CD4-positive, alpha-beta memory T cell (primary cell): Measurements from ENCODE around the gene MAP3K19. TPM values are rescaled to one million over a fixed set of nuclear protein-coding genes. Genes with fewer than 3 reads are reported as not detected.
"Not testable (repeated sequence)": the region's sequence is repeated elsewhere in the genome, so short reads cannot be mapped to it uniquely, and the experiment has no call there.

Source experiments
- CTCF ChIA-PET: fragments of 350-600 bp; sonication (Branson Sonifier 250); formaldehyde crosslinking; loops from one replicate; lab custom pipeline; 2021; ENCODE audit warnings: inconsistent platforms; ENCODE audit not compliant: partially characterized antibody; lab: Charles Lee
- POLR2A ChIA-PET: fragments of 350-600 bp; sonication (Branson Sonifier 250); formaldehyde crosslinking; loops from one replicate; lab custom pipeline; 2021; ENCODE audit not compliant: partially characterized antibody; lab: Charles Lee
- DNase-seq, 5 donors: peaks; one replicate each; pipeline versions ENCODE4 v3.0.0 to v3.0.0-alpha.2; 2020 to 2022; ENCODE audit warnings: mixed read lengths in 1 of 5
- H3K27ac ChIP-seq: one replicate; pipeline ENCODE4 v1.7.0; 2013; ENCODE audit warnings: low read depth, low read length
- H3K27me3 ChIP-seq: 2 replicates; pipeline ENCODE4 v1.7.0; 2013; ENCODE audit warnings: mild to moderate bottlenecking, low read length, moderate library complexity; ENCODE audit not compliant: insufficient read depth
- H3K36me3 ChIP-seq: 2 replicates; pipeline ENCODE4 v1.7.0; 2013; ENCODE audit warnings: mild to moderate bottlenecking, low read length, moderate library complexity; ENCODE audit not compliant: insufficient read depth
- H3K4me1 ChIP-seq: 2 replicates; pipeline ENCODE4 v1.7.0; 2013; ENCODE audit warnings: mild to moderate bottlenecking, low read length, moderate library complexity; ENCODE audit not compliant: insufficient read depth
- H3K4me3 ChIP-seq, 2 donors: one replicate each; pipeline ENCODE4 v1.7.0; 2013; ENCODE audit warnings: low read length in 2 of 2, mild to moderate bottlenecking in 1 of 2
- H3K9me3 ChIP-seq, 2 donors: one replicate each; pipeline ENCODE4 v1.7.0; 2013; ENCODE audit warnings: low read length in 2 of 2, control low read depth in 1 of 2; ENCODE audit not compliant: control insufficient read depth in 1 of 2
- H3K27ac Mint-ChIP-seq, 7 donors: one replicate each; pipeline ENCODE4 v1.8.0; 2020 to 2021; ENCODE audit warnings: mixed read lengths in 7 of 7, mild to moderate bottlenecking in 6 of 7, inconsistent platforms in 3 of 7, moderate library complexity in 3 of 7
- H3K27me3 Mint-ChIP-seq, 2 donors: one replicate each; pipeline ENCODE4 v1.8.0; 2020 to 2021; ENCODE audit warnings: mixed read lengths in 2 of 2
- H3K36me3 Mint-ChIP-seq, 2 donors: one replicate each; pipeline ENCODE4 v1.8.0; 2020 to 2021; ENCODE audit warnings: mixed read lengths in 2 of 2, inconsistent platforms in 1 of 2, mild to moderate bottlenecking in 1 of 2
- H3K4me1 Mint-ChIP-seq, 4 donors: one replicate each; pipeline ENCODE4 v1.8.0; 2020 to 2021; ENCODE audit warnings: mixed read lengths in 4 of 4, mild to moderate bottlenecking in 1 of 4
- H3K4me3 Mint-ChIP-seq, 8 donors: one replicate each; pipeline ENCODE4 v1.8.0; 2020 to 2021; ENCODE audit warnings: mixed read lengths in 8 of 8, mild to moderate bottlenecking in 7 of 8, moderate library complexity in 6 of 8, inconsistent platforms in 3 of 8
- H3K9me3 Mint-ChIP-seq, 8 donors: one replicate each; pipeline ENCODE4 v1.8.0; 2020 to 2021; ENCODE audit warnings: mixed read lengths in 8 of 8, mild to moderate bottlenecking in 5 of 8, inconsistent platforms in 3 of 8, moderate library complexity in 1 of 8
- intact Hi-C: fragments of 100-400 bp; cut with micrococcal nuclease; formaldehyde crosslinking; loops from one replicate; pipeline ENCODE4 v1.15.1; 2023
- polyA plus RNA-seq, 2 donors: library from polyadenylated mRNA; unstranded; fragments of 300-500 nt; fragmentation: Illumina TruSeq; gene quantifications; one replicate each; pipeline ENCODE4 v1.2.3, GENCODE V29; 2021
- total RNA-seq, 2 experiments: library from RNA; stranded (reverse); gene quantifications; one replicate each; pipeline ENCODE4 v1.2.3, GENCODE V29; 2021

MAP3K19 gene
- total and polyA plus RNA-seq, 4 experiments from 2014 or later = not detected

- H3K9me3 ChIP-seq, intact Hi-C loops, H3K27ac Mint-ChIP-seq, H3K36me3 ChIP-seq, CTCF ChIA-PET, H3K4me3 ChIP-seq, H3K27me3 ChIP-seq, H3K4me1 ChIP-seq, DNase-seq, H3K4me3 Mint-ChIP-seq, H3K27me3 Mint-ChIP-seq, H3K27ac ChIP-seq, POLR2A ChIA-PET, H3K9me3 Mint-ChIP-seq: not testable (repeated sequence)
- peaks cover 15 to 24% (median 17%) of the 10 kb centered on the region in 4 donors for H3K4me1 Mint-ChIP-seq
- H3K36me3 Mint-ChIP-seq = peaks cover 45 to 48% of the 10 kb centered on the region in 2 donors
Observed at GRCh38 chr2:135089597-135089996, 42.4 kb upstream of the MAP3K19 start.

- ChIA-PET CTCF (no interaction called here), POLR2A (no interaction called here)
- peaks cover 1% of the 10 kb centered on the region for H3K36me3 ChIP-seq
- H3K27ac ChIP-seq = no peak overlapping the region
- H3K9me3 ChIP-seq = no peaks in the 10 kb centered on the region
- intact Hi-C loops = no loop called here
- Mint-ChIP-seq H3K4me3 (no peak overlapping the region), H3K27ac (no peak overlapping the region), H3K36me3 (peaks cover 36 to 44% of the 10 kb centered on the region in 2 donors), H3K9me3 (peaks cover 0 to 11% (median 0%) of the 10 kb centered on the region in 8 donors), H3K4me1 (peaks cover 18 to 24% (median 21%) of the 10 kb centered on the region in 4 donors), H3K27me3 (no peaks in the 10 kb centered on the region)
- no peaks in the 10 kb centered on the region for H3K27me3 ChIP-seq
- H3K4me1 ChIP-seq = no peaks in the 10 kb centered on the region
- DNase-seq = no peak
- no peak overlapping the region for H3K4me3 ChIP-seq
Observed at GRCh38 chr2:135086222-135086621, 39.0 kb upstream of the MAP3K19 start.

GRCh38 chr2:135078417-135078816 is 31.2 kb upstream of the MAP3K19 start:
- Histone ChIP-seq H3K9me3 (no peaks in the 10 kb centered on the region), H3K36me3 (no peaks in the 10 kb centered on the region), H3K4me3 (no peak overlapping the region), H3K27me3 (no peaks in the 10 kb centered on the region), H3K4me1 (no peaks in the 10 kb centered on the region), H3K27ac (no peak overlapping the region)
- H3K36me3 Mint-ChIP-seq = peaks cover 43 to 51% of the 10 kb centered on the region in 2 donors
- peaks cover 14 to 25% (median 23%) of the 10 kb centered on the region in 4 donors for H3K4me1 Mint-ChIP-seq
- POLR2A ChIA-PET = no interaction called here
- H3K27me3 Mint-ChIP-seq = no peaks in the 10 kb centered on the region
- intact Hi-C loops = no loop called here
- no peak overlapping the region for H3K4me3 Mint-ChIP-seq
- no peak overlapping the region for H3K27ac Mint-ChIP-seq
- DNase-seq = no peak
- CTCF ChIA-PET = no interaction called here
- H3K9me3 Mint-ChIP-seq = peaks cover 0 to 3% (median 0%) of the 10 kb centered on the region in 8 donors

- H3K4me3 Mint-ChIP-seq = no peak overlapping the region
- H3K27me3 Mint-ChIP-seq = no peaks in the 10 kb centered on the region
- intact Hi-C loops = no loop called here
- no peaks in the 10 kb centered on the region for H3K9me3 ChIP-seq
- H3K36me3 Mint-ChIP-seq = peaks cover 42 to 45% of the 10 kb centered on the region in 2 donors
- H3K27me3 ChIP-seq = no peaks in the 10 kb centered on the region
- CTCF ChIA-PET = no interaction called here
- peaks cover 0 to 6% (median 4%) of the 10 kb centered on the region in 8 donors for H3K9me3 Mint-ChIP-seq
- H3K27ac Mint-ChIP-seq = no peak overlapping the region
- DNase-seq = no peak
- no peaks in the 10 kb centered on the region for H3K4me1 ChIP-seq
- H3K4me1 Mint-ChIP-seq = peaks cover 17 to 30% (median 27%) of the 10 kb centered on the region in 4 donors
- POLR2A ChIA-PET = no interaction called here
- no peak overlapping the region for H3K4me3 ChIP-seq
- no peaks in the 10 kb centered on the region for H3K36me3 ChIP-seq
- no peak overlapping the region for H3K27ac ChIP-seq
Observed at GRCh38 chr2:135076556-135076955, 29.3 kb upstream of the MAP3K19 start.

- Mint-ChIP-seq H3K27me3 (no peaks in the 10 kb centered on the region), H3K9me3 (peaks cover 0 to 8% (median 4%) of the 10 kb centered on the region in 8 donors), H3K4me1 (peaks cover 18 to 29% (median 24%) of the 10 kb centered on the region in 4 donors), H3K4me3 (no peak overlapping the region), H3K27ac (peak overlapping the region in 5 of 7 donors; percentile 2 to 53 (median 36)), H3K36me3 (peaks cover 35 to 39% of the 10 kb centered on the region in 2 donors)
- peaks cover 4% of the 10 kb centered on the region for H3K4me1 ChIP-seq
- POLR2A ChIA-PET = no interaction called here
- no peak overlapping the region for H3K27ac ChIP-seq
- no peaks in the 10 kb centered on the region for H3K9me3 ChIP-seq
- H3K4me3 ChIP-seq = no peak overlapping the region
- intact Hi-C loops = no loop called here
- no peaks in the 10 kb centered on the region for H3K36me3 ChIP-seq
- CTCF ChIA-PET = no interaction called here
- no peaks in the 10 kb centered on the region for H3K27me3 ChIP-seq
- DNase-seq = no peak
Observed at GRCh38 chr2:135074216-135074615, 27.0 kb upstream of the MAP3K19 start.

GRCh38 chr2:135072125-135072997 is 25.1 kb upstream of the MAP3K19 start:
- no peak for DNase-seq
- no peak overlapping the region for H3K27ac ChIP-seq
- H3K36me3 Mint-ChIP-seq = peaks cover 27 to 36% of the 10 kb centered on the region in 2 donors
- peak overlapping the region in 2 of 7 donors; percentile 42 to 67 for H3K27ac Mint-ChIP-seq
- no peaks in the 10 kb centered on the region for H3K27me3 Mint-ChIP-seq
- intact Hi-C loops = no loop called here
- ChIA-PET POLR2A (no interaction called here), CTCF (no interaction called here)
- peaks cover 16 to 36% (median 24%) of the 10 kb centered on the region in 4 donors for H3K4me1 Mint-ChIP-seq
- H3K9me3 ChIP-seq = no peaks in the 10 kb centered on the region
- peaks cover 0 to 8% (median 4%) of the 10 kb centered on the region in 8 donors for H3K9me3 Mint-ChIP-seq
- no peaks in the 10 kb centered on the region for H3K27me3 ChIP-seq
- H3K4me3 ChIP-seq = no peak overlapping the region
- no peaks in the 10 kb centered on the region for H3K36me3 ChIP-seq
- peaks cover 10% of the 10 kb centered on the region for H3K4me1 ChIP-seq
- no peak overlapping the region for H3K4me3 Mint-ChIP-seq

- H3K9me3 Mint-ChIP-seq = peaks cover 0 to 3% (median 0%) of the 10 kb centered on the region in 8 donors
- H3K27ac ChIP-seq = no peak overlapping the region
- H3K4me3 Mint-ChIP-seq = no peak overlapping the region
- peaks cover 42 to 54% of the 10 kb centered on the region in 2 donors for H3K36me3 Mint-ChIP-seq
- peaks cover 6% of the 10 kb centered on the region for H3K36me3 ChIP-seq
- CTCF ChIA-PET = no interaction called here
- POLR2A ChIA-PET = interaction anchor here (1.1 kb wide), 1 partner anchor 14 kb away, joined by 3 read pairs; the partner anchor contains the start of gene RAB3GAP1
- H3K27ac Mint-ChIP-seq = no peak overlapping the region
- no peak overlapping the region for H3K4me3 ChIP-seq
- intact Hi-C loops = no loop called here
- no peak for DNase-seq
- peaks cover 14% of the 10 kb centered on the region for H3K4me1 ChIP-seq
- no peaks in the 10 kb centered on the region for H3K27me3 ChIP-seq
- H3K4me1 Mint-ChIP-seq = peaks cover 33 to 58% (median 45%) of the 10 kb centered on the region in 4 donors
- no peaks in the 10 kb centered on the region for H3K27me3 Mint-ChIP-seq
- H3K9me3 ChIP-seq = no peaks in the 10 kb centered on the region
Observed at GRCh38 chr2:135066710-135067109, 19.5 kb upstream of the MAP3K19 start.
